Measurements from ENCODE around the gene MTMR10.

The MTMR10 gene

DNA sequence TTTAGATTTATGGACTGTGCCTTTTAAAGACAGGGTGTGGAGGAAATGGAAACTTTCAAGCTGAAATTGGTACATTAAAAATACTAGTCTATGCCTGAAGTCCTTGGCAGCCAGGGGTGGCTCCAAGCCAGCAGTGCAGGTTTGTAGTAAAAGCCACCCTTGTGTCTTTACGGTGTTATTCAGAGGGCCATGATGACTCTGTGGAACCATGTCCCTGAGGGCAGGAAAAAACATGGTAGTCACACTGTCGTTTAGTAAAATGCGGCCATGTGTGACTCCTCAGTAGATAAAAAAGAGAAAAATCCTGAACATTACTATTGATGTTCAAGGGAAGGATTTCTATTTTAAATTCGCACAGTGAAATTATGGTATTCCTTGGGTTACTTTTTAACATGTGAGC, 85.1 kb downstream of the MTMR10 start:
- Histone ChIP-seq H3K9me3 (ENCODE audit: control insufficient read depth in 1 of 2, low read length in 2 of 2) (no peaks in the 10 kb centered on the region), H3K4me1 (ENCODE audit: control insufficient read depth in 1 of 2, insufficient read depth in 2 of 2, low read length in 2 of 2) (peaks cover 4 to 15% of the 10 kb centered on the region in 2 donors), H3K4me3 (ENCODE audit: low read depth in 1 of 2, low read length in 2 of 2) (no peak overlapping the region), H3K36me3 (ENCODE audit: control insufficient read depth in 1 of 2, insufficient read depth in 2 of 2, low read length in 2 of 2) (peaks cover 3 to 23% of the 10 kb centered on the region in 2 donors), H3K27ac (ENCODE audit: low read depth, low read length) (no peak overlapping the region), H3K9ac (ENCODE audit: low read depth in 1 of 2, low read length in 2 of 2) (no peak overlapping the region), H3K27me3 (ENCODE audit: control insufficient read depth in 1 of 2, insufficient read depth in 2 of 2, low read length in 2 of 2) (no peaks in the 10 kb centered on the region)

- peaks cover 3 to 23% of the 10 kb centered on the region in 2 donors for H3K36me3 ChIP-seq (ENCODE audit: control insufficient read depth in 1 of 2, insufficient read depth in 2 of 2, low read length in 2 of 2)
- H3K9me3 ChIP-seq (ENCODE audit: control insufficient read depth in 1 of 2, low read length in 2 of 2): no peaks in the 10 kb centered on the region
- H3K4me1 ChIP-seq (ENCODE audit: control insufficient read depth in 1 of 2, insufficient read depth in 2 of 2, low read length in 2 of 2): peaks cover 4 to 15% of the 10 kb centered on the region in 2 donors
- no peak overlapping the region for H3K27ac ChIP-seq (ENCODE audit: low read depth, low read length)
- no peak overlapping the region for H3K9ac ChIP-seq (ENCODE audit: low read depth in 1 of 2, low read length in 2 of 2)
- no peak overlapping the region for H3K4me3 ChIP-seq (ENCODE audit: low read depth in 1 of 2, low read length in 2 of 2)
- H3K27me3 ChIP-seq (ENCODE audit: control insufficient read depth in 1 of 2, insufficient read depth in 2 of 2, low read length in 2 of 2): no peaks in the 10 kb centered on the region
These were observed 85.6 kb downstream of the MTMR10 start for GRCh38 chr15:30905821-30906220.

- Histone ChIP-seq H3K36me3 (ENCODE audit: control insufficient read depth in 1 of 2, insufficient read depth in 2 of 2, low read length in 2 of 2) (peaks cover 3 to 15% of the 10 kb centered on the region in 2 donors), H3K27me3 (ENCODE audit: control insufficient read depth in 1 of 2, insufficient read depth in 2 of 2, low read length in 2 of 2) (no peaks in the 10 kb centered on the region), H3K4me1 (ENCODE audit: control insufficient read depth in 1 of 2, insufficient read depth in 2 of 2, low read length in 2 of 2) (peaks cover 4 to 15% of the 10 kb centered on the region in 2 donors), H3K9ac (ENCODE audit: low read depth in 1 of 2, low read length in 2 of 2) (peak overlapping the region in 1 of 2 donors; percentile 76), H3K27ac (ENCODE audit: low read depth, low read length) (no peak overlapping the region), H3K9me3 (ENCODE audit: control insufficient read depth in 1 of 2, low read length in 2 of 2) (no peaks in the 10 kb centered on the region), H3K4me3 (ENCODE audit: low read depth in 1 of 2, low read length in 2 of 2) (peak overlapping the region in 1 of 2 donors; percentile 98)
These were observed 86.6 kb downstream of the MTMR10 start for GRCh38 chr15:30904812-30905211.

DNA sequence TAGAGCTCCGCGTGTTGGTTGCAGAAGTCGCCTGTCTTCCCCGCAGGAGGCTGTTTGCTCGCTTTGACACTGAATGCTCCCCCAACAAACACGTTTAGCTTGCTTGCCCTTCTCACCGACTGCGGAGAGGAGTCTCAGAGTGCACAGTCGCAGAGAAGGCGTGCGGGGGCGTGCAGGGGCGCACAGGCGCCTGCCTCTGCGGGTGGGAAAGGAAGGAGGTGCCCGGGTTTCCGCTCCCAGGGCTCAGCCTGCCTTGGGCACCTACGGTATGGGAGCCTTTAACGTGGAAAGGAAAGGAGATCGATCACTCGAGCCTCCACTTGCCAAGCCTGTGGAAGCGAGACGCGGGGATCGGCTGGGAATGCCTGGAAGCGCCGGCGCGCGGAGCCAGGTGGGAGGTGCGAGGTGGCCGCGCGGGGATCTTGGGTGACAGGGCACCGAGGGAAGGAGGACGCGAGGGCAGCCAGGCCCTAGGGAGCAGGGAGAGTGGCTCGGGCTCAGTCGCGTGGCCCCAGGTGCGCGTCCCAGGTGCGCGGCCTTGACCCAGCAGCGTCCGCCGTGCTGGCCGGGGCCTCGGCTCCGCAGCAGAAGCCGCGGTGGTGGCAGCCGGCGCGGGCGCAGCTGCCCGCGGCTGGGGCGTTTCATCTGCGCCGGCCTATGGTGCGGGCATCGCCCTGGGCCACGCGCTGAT, 87.8 kb downstream of the MTMR10 start, which contains the start of gene FAN1:
Gene FAN1 (plus strand): TSS at position 419 of the 691 bp plus-strand sequence. CDS start 749 bp downstream, outside the sequence.
- Histone ChIP-seq H3K36me3 (ENCODE audit: control insufficient read depth in 1 of 2, insufficient read depth in 2 of 2, low read length in 2 of 2) (peaks cover 0 to 3% of the 10 kb centered on the region in 2 donors), H3K4me3 (ENCODE audit: low read depth in 1 of 2, low read length in 2 of 2) (peak within 1 kb of the TSS; percentile 93 to 98)

GRCh38 chr15:30901889-30902288, 89.5 kb downstream of the MTMR10 start:
- Histone ChIP-seq H3K27ac (ENCODE audit: low read depth, low read length) (no peak overlapping the region), H3K9ac (ENCODE audit: low read depth in 1 of 2, low read length in 2 of 2) (no peak overlapping the region), H3K4me1 (ENCODE audit: control insufficient read depth in 1 of 2, insufficient read depth in 2 of 2, low read length in 2 of 2) (peaks cover 4 to 15% of the 10 kb centered on the region in 2 donors), H3K36me3 (ENCODE audit: control insufficient read depth in 1 of 2, insufficient read depth in 2 of 2, low read length in 2 of 2) (no peaks in the 10 kb centered on the region), H3K27me3 (ENCODE audit: control insufficient read depth in 1 of 2, insufficient read depth in 2 of 2, low read length in 2 of 2) (no peaks in the 10 kb centered on the region), H3K9me3 (ENCODE audit: control insufficient read depth in 1 of 2, low read length in 2 of 2) (no peaks in the 10 kb centered on the region), H3K4me3 (ENCODE audit: low read depth in 1 of 2, low read length in 2 of 2) (no peak overlapping the region)

More for the DNA sequence above, 87.8 kb downstream of the MTMR10 start, which contains the start of gene FAN1:
- peaks cover 4 to 15% of the 10 kb centered on the region in 2 donors for H3K4me1 ChIP-seq (ENCODE audit: control insufficient read depth in 1 of 2, insufficient read depth in 2 of 2, low read length in 2 of 2)
- no peaks in the 10 kb centered on the region for H3K9me3 ChIP-seq (ENCODE audit: control insufficient read depth in 1 of 2, low read length in 2 of 2)
- H3K27ac ChIP-seq (ENCODE audit: low read depth, low read length): no peak within 1 kb of the TSS
- H3K27me3 ChIP-seq (ENCODE audit: control insufficient read depth in 1 of 2, insufficient read depth in 2 of 2, low read length in 2 of 2): no peaks in the 10 kb centered on the region
- H3K9ac ChIP-seq (ENCODE audit: low read depth in 1 of 2, low read length in 2 of 2): peak within 1 kb of the TSS; percentile 76 to 84

GRCh38 chr15:30896211-30896606, 95.2 kb downstream of the MTMR10 start:
- no peaks in the 10 kb centered on the region for H3K4me1 ChIP-seq (ENCODE audit: control insufficient read depth in 1 of 2, insufficient read depth in 2 of 2, low read length in 2 of 2)
- no peaks in the 10 kb centered on the region for H3K27me3 ChIP-seq (ENCODE audit: control insufficient read depth in 1 of 2, insufficient read depth in 2 of 2, low read length in 2 of 2)
- no peak overlapping the region for H3K9ac ChIP-seq (ENCODE audit: low read depth in 1 of 2, low read length in 2 of 2)
- H3K9me3 ChIP-seq (ENCODE audit: control insufficient read depth in 1 of 2, low read length in 2 of 2): no peaks in the 10 kb centered on the region
- H3K36me3 ChIP-seq (ENCODE audit: control insufficient read depth in 1 of 2, insufficient read depth in 2 of 2, low read length in 2 of 2): no peaks in the 10 kb centered on the region
- no peak overlapping the region for H3K27ac ChIP-seq (ENCODE audit: low read depth, low read length)
- H3K4me3 ChIP-seq (ENCODE audit: low read depth in 1 of 2, low read length in 2 of 2): no peak overlapping the region

- Histone ChIP-seq H3K4me1 (ENCODE audit: control insufficient read depth in 1 of 2, insufficient read depth in 2 of 2, low read length in 2 of 2) (no peaks in the 10 kb centered on the region), H3K4me3 (ENCODE audit: low read depth in 1 of 2, low read length in 2 of 2) (no peak overlapping the region), H3K9me3 (ENCODE audit: control insufficient read depth in 1 of 2, low read length in 2 of 2) (no peaks in the 10 kb centered on the region), H3K9ac (ENCODE audit: low read depth in 1 of 2, low read length in 2 of 2) (no peak overlapping the region), H3K27me3 (ENCODE audit: control insufficient read depth in 1 of 2, insufficient read depth in 2 of 2, low read length in 2 of 2) (no peaks in the 10 kb centered on the region), H3K36me3 (ENCODE audit: control insufficient read depth in 1 of 2, insufficient read depth in 2 of 2, low read length in 2 of 2) (no peaks in the 10 kb centered on the region), H3K27ac (ENCODE audit: low read depth, low read length) (no peak overlapping the region)
These were observed 95.8 kb downstream of the MTMR10 start for GRCh38 chr15:30895461-30896210.

- H3K36me3 ChIP-seq (ENCODE audit: control insufficient read depth in 1 of 2, insufficient read depth in 2 of 2, low read length in 2 of 2): no peaks in the 10 kb centered on the region
- H3K27me3 ChIP-seq (ENCODE audit: control insufficient read depth in 1 of 2, insufficient read depth in 2 of 2, low read length in 2 of 2): no peaks in the 10 kb centered on the region
- H3K27ac ChIP-seq (ENCODE audit: low read depth, low read length): no peak overlapping the region
- no peak overlapping the region for H3K9ac ChIP-seq (ENCODE audit: low read depth in 1 of 2, low read length in 2 of 2)
- no peaks in the 10 kb centered on the region for H3K9me3 ChIP-seq (ENCODE audit: control insufficient read depth in 1 of 2, low read length in 2 of 2)
- H3K4me1 ChIP-seq (ENCODE audit: control insufficient read depth in 1 of 2, insufficient read depth in 2 of 2, low read length in 2 of 2): no peaks in the 10 kb centered on the region
- no peak overlapping the region for H3K4me3 ChIP-seq (ENCODE audit: low read depth in 1 of 2, low read length in 2 of 2)
These were observed 102.2 kb downstream of the MTMR10 start for GRCh38 chr15:30889196-30889595.
